CD4-positive, alpha-beta T cell treated with Interleukin-4 for 4 hours (primary cell): ENCODE results near the gene BMERB1.
"Not testable (repeated sequence)": the region's sequence is repeated elsewhere in the genome, so short reads cannot be mapped to it uniquely, and the experiment has no call there.

ENCODE experiments used
- DNase-seq: peaks from one replicate; pipeline ENCODE4 v3.0.0-alpha.2; 2020

BMERB1 gene

GRCh38 chr16:15598648-15599190 is 164.3 kb downstream of the BMERB1 start:
- DNase-seq = no peak

- DNase-seq = no peak
These were observed 165.1 kb downstream of the BMERB1 start for GRCh38 chr16:15599303-15600070.

- no peak for DNase-seq
These were observed 167.0 kb downstream of the BMERB1 start for GRCh38 chr16:15601212-15601879.

DNA sequence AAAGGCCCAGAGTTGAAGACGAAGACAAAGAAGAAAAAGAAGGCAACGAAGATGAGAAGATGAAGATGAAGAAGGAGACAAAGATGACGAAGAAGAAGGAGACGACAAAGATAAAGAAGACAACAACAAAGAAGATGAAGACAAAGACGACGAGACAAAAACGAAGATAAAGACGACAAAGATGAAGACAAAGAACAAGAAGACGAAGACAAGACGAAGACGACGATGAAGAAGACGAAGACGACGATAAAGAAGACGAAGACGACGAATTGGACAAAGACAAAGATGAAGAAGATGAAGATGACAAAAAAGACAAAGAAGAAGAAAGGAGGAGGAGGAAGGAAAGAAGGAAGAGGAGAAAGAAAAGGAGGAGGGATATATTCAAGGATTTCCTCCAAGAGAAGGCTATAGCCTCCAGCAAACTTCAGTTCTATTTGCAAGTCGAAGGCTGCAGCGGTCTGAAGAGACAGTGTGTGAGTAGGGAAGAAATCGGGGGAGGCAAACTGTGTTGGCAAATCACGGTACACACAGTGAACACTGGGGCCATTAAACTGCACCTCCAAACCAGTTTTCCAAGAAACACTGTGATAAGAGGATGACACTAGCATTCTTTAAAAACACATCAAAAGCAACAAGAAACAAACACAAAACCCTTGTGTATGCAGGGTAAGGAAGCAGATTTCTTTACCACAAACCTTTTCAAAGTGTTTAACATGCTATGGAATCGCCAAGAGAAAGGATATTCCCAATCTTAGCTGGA is 168.1 kb downstream of the BMERB1 start:
- DNase-seq = no peak

DNA sequence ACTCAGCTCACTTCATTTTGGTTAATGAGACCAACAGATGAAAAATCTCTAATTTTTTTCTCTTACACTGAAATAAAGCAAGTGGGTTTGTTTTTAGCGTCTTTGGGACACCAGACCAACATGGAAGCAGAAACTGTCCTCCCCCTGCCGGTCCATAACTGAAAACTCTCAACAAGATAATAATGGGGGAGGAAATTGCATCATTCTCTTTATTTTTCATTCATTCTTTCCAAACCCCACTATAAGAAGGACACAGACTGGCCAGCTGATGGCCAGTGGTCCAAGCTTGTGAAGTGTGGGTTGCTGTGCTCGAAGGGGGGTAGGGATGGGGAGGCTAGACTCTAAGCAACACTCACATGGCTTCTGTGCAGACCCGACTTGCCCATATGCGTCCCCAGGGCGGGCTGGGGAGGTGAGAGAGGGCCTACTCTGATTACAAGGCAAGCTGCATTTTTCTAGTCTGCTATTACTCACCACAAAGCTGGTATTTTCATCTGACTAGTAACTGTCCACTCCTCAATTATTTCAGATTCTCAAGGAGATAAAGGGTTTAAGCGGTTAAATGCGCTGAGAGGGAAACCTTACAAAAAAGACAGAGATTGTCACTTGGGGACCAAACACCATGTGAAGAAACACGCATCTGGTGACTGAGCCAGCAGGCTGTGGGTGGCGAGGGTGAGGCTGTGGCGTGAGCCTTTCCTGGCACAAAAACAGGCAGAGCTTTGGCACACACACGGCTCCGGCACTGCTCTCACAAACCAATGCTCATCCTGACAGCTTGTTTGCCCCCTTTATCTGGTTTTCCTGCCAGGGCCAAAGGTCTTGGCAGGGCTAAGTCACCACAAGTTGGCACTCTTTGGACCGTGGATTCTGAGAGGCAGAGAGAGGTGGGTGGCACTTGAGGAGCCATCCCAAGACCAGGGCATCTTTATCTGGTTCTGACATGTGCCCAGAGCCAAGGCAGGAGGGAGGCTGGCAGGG is 170.4 kb downstream of the BMERB1 start:
- no peak for DNase-seq

GRCh38 chr16:15605839-15606517 is 171.6 kb downstream of the BMERB1 start:
- DNase-seq = no peak

DNA sequence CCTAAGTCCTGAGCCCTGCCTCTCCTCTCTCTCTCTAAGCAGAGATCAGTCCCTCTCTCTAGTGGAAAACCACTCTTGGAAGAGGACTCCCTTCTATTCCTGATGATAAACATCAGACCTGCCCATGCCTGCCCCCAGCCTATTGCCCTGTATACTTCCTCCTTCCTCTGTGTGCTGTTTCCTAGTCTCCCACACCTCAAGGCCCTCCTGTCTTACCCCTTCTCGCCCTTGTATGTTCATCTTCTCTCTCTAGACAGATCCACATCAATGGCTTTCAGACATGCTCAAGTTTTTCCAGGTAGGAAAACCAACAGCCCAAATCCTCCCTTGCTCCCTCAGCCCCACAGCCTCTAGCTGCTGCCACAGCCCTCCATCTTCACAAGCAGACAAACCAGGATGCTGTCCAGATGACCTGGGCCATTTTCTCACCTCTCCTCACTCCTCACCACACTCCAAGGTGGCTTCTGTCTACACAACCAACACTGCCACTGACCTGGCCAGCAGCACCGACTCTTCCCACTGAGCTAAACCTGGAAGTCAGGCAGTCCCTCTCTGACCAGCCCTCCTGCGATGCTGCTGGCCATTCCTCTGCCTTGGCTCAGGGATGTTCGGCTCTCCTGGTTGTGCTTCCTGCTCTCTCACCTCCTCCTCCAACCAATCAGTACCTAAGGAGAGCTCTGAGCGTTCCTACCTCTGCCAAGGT is 172.3 kb downstream of the BMERB1 start:
- no peak for DNase-seq

DNA sequence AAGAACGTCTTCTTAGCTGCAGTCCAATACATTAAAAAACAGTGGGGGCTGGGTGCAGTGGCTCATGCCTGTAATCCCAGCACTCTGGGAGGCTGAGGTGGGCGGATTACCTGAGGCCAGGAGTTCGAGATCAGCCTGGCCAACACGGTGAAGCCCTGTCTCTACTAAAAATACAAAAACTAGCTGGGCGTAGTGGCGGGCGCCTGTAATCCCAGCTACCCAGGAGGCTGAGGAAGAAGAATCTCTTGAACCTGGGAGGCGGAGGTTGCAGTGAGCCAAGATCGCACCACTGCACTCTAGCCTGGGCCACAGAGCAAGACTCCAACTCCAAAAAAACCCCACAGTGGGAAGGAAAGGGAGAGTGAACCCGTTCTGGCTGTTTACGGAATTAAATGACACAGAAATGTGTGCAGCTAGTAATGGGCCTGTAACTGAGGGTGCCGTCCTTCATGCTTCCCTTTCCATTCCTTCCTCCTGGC is 172.9 kb downstream of the BMERB1 start:
- DNase-seq = not testable (repeated sequence)

GRCh38 chr16:15607700-15608396 is 173.5 kb downstream of the BMERB1 start:
- DNase-seq = no peak

GRCh38 chr16:15608398-15609285 is 174.3 kb downstream of the BMERB1 start:
- no peak for DNase-seq

DNA sequence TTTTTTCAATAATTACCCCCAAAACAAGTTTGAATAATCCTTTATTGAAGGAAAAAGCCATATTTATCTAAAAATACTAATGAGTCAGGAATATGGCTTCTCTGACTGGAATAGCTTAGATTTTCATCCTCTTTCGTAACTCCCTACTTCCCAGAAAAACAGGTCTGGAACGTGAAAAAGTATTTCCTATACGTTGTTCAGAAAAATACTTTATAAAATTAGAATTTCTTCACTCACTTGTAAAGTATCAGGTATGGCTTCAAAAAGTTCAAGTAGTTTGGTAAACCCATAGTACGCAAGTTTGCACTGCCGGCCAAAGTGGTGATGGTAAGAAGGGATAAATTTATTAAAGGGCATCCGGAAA is 174.9 kb downstream of the BMERB1 start:
- no peak for DNase-seq

GRCh38 chr16:15610369-15610871 is 176.0 kb downstream of the BMERB1 start:
- DNase-seq = no peak

- no peak for DNase-seq
These were observed 177.2 kb downstream of the BMERB1 start for GRCh38 chr16:15611610-15612009.

GRCh38 chr16:15613676-15614075 is 179.3 kb downstream of the BMERB1 start:
- no peak for DNase-seq

DNA sequence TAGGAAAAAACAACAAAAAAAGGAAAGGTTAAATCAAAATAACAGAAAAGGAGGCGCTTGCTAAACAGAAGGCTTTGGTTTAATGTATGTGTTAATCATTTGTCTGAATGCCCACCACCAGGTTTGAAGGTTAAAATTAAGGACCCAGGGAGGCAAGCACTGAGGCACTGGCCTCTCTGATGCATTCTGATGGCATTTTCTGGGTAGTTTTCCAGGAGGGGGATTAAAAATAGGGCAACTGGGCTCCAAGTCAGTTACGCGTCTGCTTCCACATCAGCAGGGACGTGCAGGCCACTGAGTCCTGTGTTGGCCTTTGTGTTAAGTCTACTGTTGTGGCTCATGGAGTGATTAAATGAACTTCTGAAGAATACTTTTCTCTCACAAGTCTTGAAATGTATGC is 181.6 kb downstream of the BMERB1 start:
- DNase-seq = no peak

DNA sequence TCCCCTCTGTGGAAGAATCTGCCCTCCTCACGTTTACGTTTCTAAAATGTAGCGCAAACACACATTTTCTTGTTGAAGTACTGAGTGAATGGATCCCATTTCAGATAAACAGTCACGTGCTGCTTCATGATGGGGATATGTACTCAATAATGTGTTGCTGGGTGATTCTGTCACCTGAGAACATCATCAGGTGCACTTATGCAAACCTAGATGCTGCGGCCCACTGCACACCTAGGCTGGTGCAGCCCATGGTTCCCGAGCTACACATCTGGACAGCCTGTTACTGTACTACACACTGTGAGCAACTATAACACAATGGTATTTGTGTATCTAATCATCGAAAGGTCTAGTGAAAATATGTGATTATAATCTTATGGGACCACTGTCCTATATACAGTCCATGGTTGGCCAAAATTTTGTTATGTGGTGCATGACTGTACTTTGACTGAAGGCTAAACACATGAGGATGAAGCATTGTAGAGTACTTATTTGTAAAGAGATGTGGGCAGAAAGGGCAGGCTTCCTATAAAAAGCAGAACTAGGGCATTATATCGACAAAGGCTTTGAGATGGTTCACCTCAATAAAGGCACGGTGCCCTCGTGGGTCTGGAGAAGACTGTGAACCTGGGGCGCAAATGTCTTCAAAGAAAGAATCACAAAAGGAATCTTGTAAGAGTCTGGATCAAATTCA is 182.2 kb downstream of the BMERB1 start:
- DNase-seq = no peak

DNA sequence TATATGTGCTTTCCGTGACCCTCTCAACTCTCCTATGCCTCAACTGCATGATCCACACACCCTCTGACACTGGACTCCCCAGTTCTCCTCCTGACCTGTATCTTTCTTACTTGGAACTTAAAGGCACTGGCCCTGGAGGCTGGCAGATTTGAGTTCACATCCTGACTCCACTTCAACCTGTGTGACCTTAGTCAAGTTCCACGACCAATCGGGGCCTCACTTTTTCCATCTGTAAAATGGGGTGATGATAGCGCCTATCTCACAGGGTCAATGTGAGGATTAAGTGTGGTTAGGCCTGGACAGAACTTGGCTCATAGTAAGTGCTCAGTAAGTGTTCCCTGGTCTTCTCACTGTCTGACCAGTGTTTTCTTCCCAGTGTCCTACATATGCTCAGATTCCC is 183.5 kb downstream of the BMERB1 start:
- DNase-seq = no peak

GRCh38 chr16:15618392-15618791 is 184.0 kb downstream of the BMERB1 start:
- no peak for DNase-seq
